ENCODE results near the gene ACACB.

DNA sequence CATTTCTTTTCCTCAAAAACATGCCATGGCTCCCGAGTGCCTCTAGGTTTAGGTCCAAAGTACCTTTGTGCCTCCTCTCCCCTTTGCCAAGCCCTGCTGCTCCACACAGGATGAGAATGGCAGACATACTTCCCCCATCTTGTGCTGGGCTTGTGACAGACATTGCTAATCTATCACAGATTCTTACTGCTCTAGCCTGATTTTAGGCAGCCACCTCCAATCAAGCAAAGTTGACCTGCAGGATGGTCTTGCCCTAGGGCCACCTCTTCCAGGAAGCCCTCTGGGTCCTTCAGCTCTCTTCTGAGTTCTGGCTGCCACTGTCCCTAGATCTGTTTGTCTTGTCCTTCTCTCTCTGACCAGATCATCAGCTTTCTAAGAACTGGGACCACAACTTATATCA is 172.2 kb downstream of the ACACB start:
- no peak for TF ChIP-seq POLR2A (IDR thresholded peaks at IDR 0.05)
- TF ChIP-seq, protein P1, sequence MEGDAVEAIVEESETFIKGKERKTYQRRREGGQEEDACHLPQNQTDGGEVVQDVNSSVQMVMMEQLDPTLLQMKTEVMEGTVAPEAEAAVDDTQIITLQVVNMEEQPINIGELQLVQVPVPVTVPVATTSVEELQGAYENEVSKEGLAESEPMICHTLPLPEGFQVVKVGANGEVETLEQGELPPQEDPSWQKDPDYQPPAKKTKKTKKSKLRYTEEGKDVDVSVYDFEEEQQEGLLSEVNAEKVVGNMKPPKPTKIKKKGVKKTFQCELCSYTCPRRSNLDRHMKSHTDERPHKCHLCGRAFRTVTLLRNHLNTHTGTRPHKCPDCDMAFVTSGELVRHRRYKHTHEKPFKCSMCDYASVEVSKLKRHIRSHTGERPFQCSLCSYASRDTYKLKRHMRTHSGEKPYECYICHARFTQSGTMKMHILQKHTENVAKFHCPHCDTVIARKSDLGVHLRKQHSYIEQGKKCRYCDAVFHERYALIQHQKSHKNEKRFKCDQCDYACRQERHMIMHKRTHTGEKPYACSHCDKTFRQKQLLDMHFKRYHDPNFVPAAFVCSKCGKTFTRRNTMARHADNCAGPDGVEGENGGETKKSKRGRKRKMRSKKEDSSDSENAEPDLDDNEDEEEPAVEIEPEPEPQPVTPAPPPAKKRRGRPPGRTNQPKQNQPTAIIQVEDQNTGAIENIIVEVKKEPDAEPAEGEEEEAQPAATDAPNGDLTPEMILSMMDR (IDR thresholded peaks at IDR 0.05): no peak
